Measurements from ENCODE around the gene PRDX1.

- TF ChIP-seq CTCF (IDR thresholded peaks at IDR 0.05; ENCODE audit: low read length) = no peak
- no peak for TF ChIP-seq EZH2 (optimal IDR thresholded peaks at IDR 0.05; ENCODE audit: low read depth, low read length)
Observed at GRCh38 chr1:45543581-45544417, 22.1 kb upstream of the PRDX1 start.
